Left lung (tissue), 10 donors: ENCODE results near the gene ALOX5. TPM values are rescaled to one million over a fixed set of nuclear protein-coding genes. Genes with fewer than 3 reads are reported as not detected.
"Not testable (repeated sequence)": the region's sequence is repeated elsewhere in the genome, so short reads cannot be mapped to it uniquely, and the experiment has no call there.

Experiments used
- ATAC-seq: fragments of 200-7000 bp; cut with Tn5 transposase; one replicate; pipeline ENCODE4 v1.9.1; 2020; ENCODE audit warnings: moderate library complexity
- DNase-seq, 4 donors: peaks; one replicate each; pipeline ENCODE4 v3.0.0-alpha.2; 2013 to 2020
- H3K27ac ChIP-seq, 2 donors: fragments of 200-600 bp; sonication (generic) in 1 of 2; one replicate each; pipeline versions ENCODE4 v1.5.0 to v1.8.0; 2020 to 2021
- H3K27me3 ChIP-seq, 2 donors: fragments of 200-600 bp; sonication (generic) in 1 of 2; one replicate each; pipeline versions ENCODE4 v1.5.0 to v1.8.0; 2020 to 2021
- H3K36me3 ChIP-seq, 2 donors: fragments of 200-600 bp; sonication (generic) in 1 of 2; one replicate each; pipeline versions ENCODE4 v1.5.0 to v1.8.0; 2020 to 2021
- H3K4me1 ChIP-seq, 2 donors: fragments of 200-600 bp; one replicate each; pipeline ENCODE4 v1.8.0; 2021
- H3K4me3 ChIP-seq, 2 donors: fragments of 200-600 bp; sonication (generic) in 1 of 2; one replicate each; pipeline versions ENCODE4 v1.5.0 to v1.8.0; 2020 to 2021; ENCODE audit warnings: mild to moderate bottlenecking in 1 of 2
- H3K9me3 ChIP-seq, 2 donors: fragments of 200-600 bp; sonication (generic) in 1 of 2; one replicate each; pipeline versions ENCODE4 v1.5.0 to v1.8.0; 2020 to 2021
- intact Hi-C, 2 donors: fragments of 100-400 bp; cut with DNase I; formaldehyde crosslinking; loops; one replicate each; pipeline versions ENCODE4 v1.11.2 to v1.14.2; 2022
- polyA plus RNA-seq, 6 donors: library from polyadenylated mRNA; unstranded; fragments of 120-200 nt; gene quantifications; one replicate each; pipeline ENCODE4 v1.2.1, GENCODE V29; 2013; ENCODE audit not compliant: insufficient read length in 6 of 6
- total RNA-seq, 2 donors: library from RNA; stranded (reverse); fragmentation: NEBNext Ultra II Directional; extraction: Animal tissue kit (Norgen Biotek cat#: 25700); gene quantifications; one replicate each; pipeline ENCODE4 v1.2.1, GENCODE V29; 2021
- TF ChIP-seq, protein P1 (sequence below), 2 donors: fragments of 200-600 bp; sonication (generic) in 1 of 2; IDR thresholded peaks; one replicate each; pipeline versions ENCODE4 v1.5.0 to v1.8.0; 2021; ENCODE audit warnings: antibody characterized with exemption in 2 of 2
- donor health status: DM: no; HTN: yes; CAD: no.
- donor health status: DM: no; HTN: no; CAD: no.

ALOX5 gene
- total and polyA plus RNA-seq, 8 donors = 1.1 to 145 (median 1.7) TPM

DNA sequence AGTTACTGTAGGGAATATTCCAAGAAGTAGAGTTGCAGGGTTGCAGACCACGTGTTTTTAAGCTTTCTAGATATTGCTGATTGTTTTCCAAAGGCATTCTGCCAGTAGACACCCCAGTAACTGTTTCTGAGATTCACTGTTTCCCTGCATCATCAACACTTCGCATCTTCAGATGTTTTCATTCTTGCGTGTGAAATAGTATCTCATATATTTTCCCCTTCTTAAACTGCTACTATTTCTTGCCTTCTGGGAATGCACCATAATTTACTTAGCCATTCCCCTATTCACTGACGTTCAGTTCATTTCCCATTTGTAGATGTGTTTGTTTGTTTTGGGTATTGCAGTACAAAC is 30.7 kb downstream of the ALOX5 start:
- H3K27me3 ChIP-seq = no peaks in the 10 kb centered on the region
- TF ChIP-seq, protein P1, sequence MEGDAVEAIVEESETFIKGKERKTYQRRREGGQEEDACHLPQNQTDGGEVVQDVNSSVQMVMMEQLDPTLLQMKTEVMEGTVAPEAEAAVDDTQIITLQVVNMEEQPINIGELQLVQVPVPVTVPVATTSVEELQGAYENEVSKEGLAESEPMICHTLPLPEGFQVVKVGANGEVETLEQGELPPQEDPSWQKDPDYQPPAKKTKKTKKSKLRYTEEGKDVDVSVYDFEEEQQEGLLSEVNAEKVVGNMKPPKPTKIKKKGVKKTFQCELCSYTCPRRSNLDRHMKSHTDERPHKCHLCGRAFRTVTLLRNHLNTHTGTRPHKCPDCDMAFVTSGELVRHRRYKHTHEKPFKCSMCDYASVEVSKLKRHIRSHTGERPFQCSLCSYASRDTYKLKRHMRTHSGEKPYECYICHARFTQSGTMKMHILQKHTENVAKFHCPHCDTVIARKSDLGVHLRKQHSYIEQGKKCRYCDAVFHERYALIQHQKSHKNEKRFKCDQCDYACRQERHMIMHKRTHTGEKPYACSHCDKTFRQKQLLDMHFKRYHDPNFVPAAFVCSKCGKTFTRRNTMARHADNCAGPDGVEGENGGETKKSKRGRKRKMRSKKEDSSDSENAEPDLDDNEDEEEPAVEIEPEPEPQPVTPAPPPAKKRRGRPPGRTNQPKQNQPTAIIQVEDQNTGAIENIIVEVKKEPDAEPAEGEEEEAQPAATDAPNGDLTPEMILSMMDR (IDR thresholded peaks at IDR 0.05) = no peak
- peaks cover 0 to 7% of the 10 kb centered on the region in 2 donors for H3K36me3 ChIP-seq
- DNase-seq (no peak), ATAC-seq (no peak)
- no peak overlapping the region for H3K4me3 ChIP-seq
- H3K9me3 ChIP-seq = no peaks in the 10 kb centered on the region
- peak overlapping the region in 1 of 2 donors; percentile 79 for H3K27ac ChIP-seq
- intact Hi-C loops = no loop called here
- H3K4me1 ChIP-seq = peaks cover 0 to 74% of the 10 kb centered on the region in 2 donors

DNA sequence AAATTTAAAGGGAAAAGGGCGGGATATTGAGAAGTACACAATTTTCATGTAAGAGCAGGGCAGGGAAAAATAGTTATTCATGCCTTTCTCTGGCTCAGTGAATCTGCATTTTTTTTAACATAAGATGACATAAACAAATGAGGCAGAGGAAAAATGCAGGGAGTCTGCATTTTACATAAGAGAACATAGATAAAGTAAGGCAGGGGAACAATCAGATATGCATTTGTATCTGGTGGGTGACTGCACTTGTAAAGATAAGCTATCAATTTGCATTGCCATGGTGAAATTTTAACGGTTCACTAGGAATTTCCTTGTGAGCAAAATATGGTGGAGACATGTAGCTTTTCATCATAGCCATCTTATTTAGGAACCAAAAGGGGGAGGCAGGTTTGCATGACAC is 33.5 kb downstream of the ALOX5 start:
- intact Hi-C loops = no loop called here
- H3K27ac ChIP-seq = no peak overlapping the region
- peaks cover 0 to 20% of the 10 kb centered on the region in 2 donors for H3K36me3 ChIP-seq
- ATAC-seq = no peak
- H3K9me3 ChIP-seq = no peaks in the 10 kb centered on the region
- H3K27me3 ChIP-seq = no peaks in the 10 kb centered on the region
- no peak for DNase-seq
- TF ChIP-seq, protein P1 (IDR thresholded peaks at IDR 0.05) = no peak
- H3K4me3 ChIP-seq = no peak overlapping the region
- peaks cover 0 to 71% of the 10 kb centered on the region in 2 donors for H3K4me1 ChIP-seq

DNA sequence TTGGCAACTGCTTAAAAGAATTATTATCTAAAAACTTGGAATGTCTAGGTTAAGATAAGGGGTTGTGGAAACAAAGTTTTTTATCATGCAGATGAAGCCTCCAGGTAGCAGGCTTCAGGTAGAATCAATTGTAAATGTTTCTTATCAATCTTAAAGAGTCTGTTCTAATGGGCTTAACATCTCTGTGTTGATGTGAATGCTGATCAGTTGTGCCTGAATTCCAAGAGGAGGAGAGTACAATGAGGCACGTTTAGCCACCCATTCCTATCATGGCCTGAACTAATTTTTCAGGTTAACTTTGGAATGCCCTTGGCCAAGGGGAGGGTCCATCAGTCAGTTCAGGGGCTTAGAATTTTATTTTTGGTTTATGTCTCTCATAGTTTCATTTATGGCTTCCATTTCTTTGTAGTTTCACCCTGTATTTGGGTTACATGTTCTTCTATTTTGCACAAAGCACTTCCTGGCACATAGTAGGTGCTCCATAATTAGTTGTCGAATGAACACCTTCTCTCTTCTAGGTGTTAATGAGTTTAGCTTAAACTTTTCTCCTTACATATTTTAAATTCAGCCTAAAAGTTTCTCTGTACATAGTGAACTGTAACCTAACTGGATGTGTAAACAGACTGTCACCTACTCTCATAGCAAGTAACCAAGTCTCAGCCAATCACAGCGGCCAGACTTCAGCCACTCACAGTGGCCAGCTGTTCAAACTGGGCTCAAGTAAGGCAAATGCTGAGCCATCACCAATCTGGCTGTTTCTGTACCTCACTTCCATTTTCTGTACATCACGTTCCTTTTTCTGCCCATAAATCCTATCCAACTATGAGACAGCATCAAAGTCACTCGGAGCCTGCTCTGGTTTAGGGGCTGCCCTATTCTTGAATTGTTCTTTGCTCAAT is 34.7 kb downstream of the ALOX5 start:
- H3K27me3 ChIP-seq = no peaks in the 10 kb centered on the region
- H3K36me3 ChIP-seq = peaks cover 0 to 21% of the 10 kb centered on the region in 2 donors
- DNase-seq = no peak
- TF ChIP-seq, protein P1 (IDR thresholded peaks at IDR 0.05) = no peak
- peaks cover 0 to 60% of the 10 kb centered on the region in 2 donors for H3K4me1 ChIP-seq
- no peaks in the 10 kb centered on the region for H3K9me3 ChIP-seq
- H3K4me3 ChIP-seq = no peak overlapping the region
- peak overlapping the region in 1 of 2 donors; percentile 26 for H3K27ac ChIP-seq
- intact Hi-C loops = no loop called here
- ATAC-seq = peak; percentile 51

DNA sequence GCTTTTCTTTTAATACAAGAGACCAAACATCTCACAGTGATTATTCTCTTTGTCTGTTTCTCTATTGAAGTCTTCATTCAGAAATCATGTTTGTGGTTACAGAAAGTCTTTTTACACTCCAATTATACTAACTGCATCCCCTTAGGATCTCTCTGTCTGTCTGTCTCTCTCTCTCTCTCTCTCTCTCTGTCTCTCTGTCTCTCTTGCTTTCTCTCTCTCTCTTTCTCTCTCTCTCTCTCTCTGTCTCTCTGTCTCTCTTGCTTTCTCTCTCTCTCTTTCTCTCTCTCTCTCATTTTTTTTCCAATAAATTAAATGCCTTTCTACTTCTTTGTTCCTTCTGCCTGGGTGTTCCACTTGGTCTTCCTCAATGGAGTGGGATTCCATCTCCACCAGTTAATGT is 35.3 kb downstream of the ALOX5 start:
- Histone ChIP-seq H3K4me1 (peaks cover 0 to 54% of the 10 kb centered on the region in 2 donors), H3K27ac (peak overlapping the region in 1 of 2 donors; percentile 26), H3K36me3 (peaks cover 0 to 21% of the 10 kb centered on the region in 2 donors)
- H3K27me3 ChIP-seq, DNase-seq, ATAC-seq, intact Hi-C loops, H3K4me3 ChIP-seq, H3K9me3 ChIP-seq: not testable (repeated sequence)

DNA sequence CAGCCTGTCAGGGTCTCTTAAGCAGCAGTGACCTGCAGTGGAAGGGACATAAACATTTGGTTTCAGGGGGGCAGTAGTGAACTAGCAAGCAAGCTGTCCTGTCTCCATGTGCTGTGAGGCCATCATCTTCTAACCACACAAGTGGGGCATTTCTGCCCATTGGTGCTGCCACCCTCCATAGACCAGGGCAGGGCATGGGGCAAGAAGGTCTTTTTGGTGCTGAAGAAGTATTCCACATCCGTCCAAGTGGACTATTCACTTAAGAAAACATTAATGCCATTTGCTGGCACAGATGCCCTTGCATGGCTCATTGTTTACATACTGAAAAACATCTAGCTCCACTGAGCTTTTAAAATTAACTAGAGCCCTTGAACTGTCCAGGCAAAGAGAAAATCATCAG is 35.8 kb downstream of the ALOX5 start:
- H3K27ac ChIP-seq = peak overlapping the region in 1 of 2 donors; percentile 26
- TF ChIP-seq, protein P1 (IDR thresholded peaks at IDR 0.05) = no peak
- DNase-seq = no peak
- H3K27me3 ChIP-seq = no peaks in the 10 kb centered on the region
- no peak overlapping the region for H3K4me3 ChIP-seq
- H3K36me3 ChIP-seq = peaks cover 0 to 21% of the 10 kb centered on the region in 2 donors
- peaks cover 0 to 50% of the 10 kb centered on the region in 2 donors for H3K4me1 ChIP-seq
- no peaks in the 10 kb centered on the region for H3K9me3 ChIP-seq
- ATAC-seq = no peak
- intact Hi-C loops = no loop called here
